Effector CD8-positive, alpha-beta T cell (primary cell): Measurements from ENCODE around the gene ATP5MC2.
"Not testable (repeated sequence)": the region's sequence is repeated elsewhere in the genome, so short reads cannot be mapped to it uniquely, and the experiment has no call there.

Experiments used
- DNase-seq: peaks from one replicate; lab custom pipeline; 2025; lab: John Stamatoyannopoulos, UW
- total RNA-seq, 4 experiments: gene quantifications; one replicate each; lab custom pipeline; 2026; lab: John Stamatoyannopoulos, UW

The ATP5MC2 gene
- 82.1 to 114 (median 96.5) reads per million in 4 experiments for total RNA-seq

DNA sequence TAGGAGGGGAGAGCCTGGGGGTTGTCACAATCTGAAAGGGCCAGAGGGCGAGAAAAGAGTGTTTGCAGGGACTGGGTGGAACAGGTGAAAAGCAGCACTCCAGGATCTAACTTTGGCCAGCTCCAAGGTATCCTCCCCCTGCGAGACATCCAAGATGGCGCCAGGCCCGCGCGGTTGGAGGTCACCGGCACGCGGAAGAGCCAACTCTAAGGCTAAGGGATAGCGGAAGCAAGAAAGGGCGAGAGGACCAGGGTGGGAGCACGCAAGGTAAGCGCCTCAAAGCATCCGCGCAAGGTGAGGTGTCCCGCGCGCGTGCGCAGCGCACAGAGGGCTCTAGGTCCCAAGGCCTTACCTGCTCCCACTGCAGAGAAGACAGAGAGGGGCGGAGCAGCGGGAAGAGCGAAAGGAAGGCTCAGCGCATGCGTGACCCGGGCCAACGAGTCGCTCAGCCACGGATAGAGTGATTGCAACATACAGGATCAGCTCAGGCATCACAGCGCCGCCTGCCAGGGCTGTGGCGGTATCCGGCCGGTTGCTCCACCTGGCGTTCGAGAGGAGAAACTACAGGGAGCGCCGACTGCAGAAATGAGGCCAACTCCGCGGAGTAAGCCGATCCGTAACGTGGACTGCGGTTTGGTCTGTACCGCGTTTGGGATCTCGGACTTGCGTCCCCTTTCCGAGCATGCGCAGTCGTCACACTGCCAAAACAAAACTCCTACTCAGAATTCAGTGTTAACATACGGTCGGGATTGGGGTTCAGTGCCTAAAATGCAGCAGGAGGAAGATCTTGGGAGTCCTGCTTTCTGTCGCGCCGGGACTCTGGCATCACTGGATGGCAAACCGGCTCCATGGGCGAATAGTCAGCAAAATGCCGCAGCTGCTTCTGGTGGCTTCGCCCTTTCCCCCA lies at the start of gene ATP5MC2:
ATP5MC2 (minus strand) TSS at position 383 of the 907 bp plus-strand sequence. CDS start 3,469 bp downstream, outside the sequence.
- peak; percentile 93 for DNase-seq

DNA sequence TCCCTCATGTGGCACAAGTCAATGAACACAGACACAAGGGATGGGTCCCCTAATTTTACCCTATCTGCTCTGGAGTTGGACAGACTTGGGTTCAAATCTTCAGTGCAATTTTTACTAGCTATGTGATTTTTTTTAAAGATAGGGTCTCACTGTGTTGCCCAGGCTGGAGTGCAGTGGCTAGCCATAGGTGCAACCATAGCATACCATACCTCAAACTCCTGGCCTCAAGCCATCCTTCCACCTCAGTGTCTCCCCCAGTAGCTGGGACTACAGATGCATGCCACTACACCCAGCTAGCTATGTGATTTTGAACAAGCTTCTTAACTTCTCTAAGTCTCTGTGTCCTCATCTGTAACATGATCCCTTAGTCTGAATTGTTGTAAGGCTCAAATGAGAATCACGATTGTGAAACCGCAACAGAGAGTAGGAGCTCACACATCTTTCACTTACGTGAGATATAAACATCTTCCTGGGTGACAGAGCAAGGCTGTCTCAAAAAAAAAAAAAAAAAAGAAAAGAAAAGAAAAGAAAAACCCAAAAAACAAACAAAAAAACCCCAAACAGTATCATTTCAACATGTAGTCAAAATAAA lies 46.7 kb upstream of the ATP5MC2 start:
- DNase-seq: no peak

DNA sequence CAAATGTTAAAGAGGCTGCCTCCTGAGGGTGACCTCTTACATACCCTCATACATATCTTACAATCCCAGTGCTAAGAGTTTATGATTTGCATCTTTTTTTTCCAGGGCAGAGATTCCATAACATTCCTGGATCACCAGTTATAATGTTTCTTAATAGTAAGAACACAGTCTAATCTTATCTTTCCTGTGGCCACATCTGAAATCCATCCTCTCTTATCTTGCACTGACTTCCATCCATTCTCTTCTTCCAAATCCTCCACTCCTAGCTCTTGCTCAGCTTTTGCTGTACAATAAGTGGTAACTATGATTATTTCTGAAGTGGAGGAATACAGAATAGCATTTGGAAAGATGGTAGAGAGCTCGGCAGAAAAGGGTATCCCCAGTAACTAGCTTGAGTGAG lies 45.1 kb upstream of the ATP5MC2 start:
- no peak for DNase-seq

DNA sequence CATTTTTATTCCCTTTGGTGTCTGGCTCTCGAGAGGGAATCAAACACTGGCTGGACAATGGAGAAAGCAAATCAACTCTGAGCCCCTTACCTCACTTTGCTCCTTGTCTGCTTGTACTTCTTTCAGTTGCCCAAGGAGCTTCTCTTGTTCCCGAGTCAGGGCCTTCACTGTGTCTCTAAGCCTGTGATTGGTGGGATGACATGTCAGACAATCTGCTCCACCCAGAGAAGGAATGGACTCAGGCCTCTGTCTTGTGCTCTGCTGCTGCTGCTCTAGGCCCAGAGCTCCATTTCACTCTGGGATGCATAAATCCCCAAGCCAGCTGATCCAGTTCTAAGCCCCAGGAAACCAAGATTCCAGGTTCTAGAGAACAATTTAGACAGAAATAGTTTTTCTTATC lies 43.8 kb upstream of the ATP5MC2 start:
- no peak for DNase-seq

DNA sequence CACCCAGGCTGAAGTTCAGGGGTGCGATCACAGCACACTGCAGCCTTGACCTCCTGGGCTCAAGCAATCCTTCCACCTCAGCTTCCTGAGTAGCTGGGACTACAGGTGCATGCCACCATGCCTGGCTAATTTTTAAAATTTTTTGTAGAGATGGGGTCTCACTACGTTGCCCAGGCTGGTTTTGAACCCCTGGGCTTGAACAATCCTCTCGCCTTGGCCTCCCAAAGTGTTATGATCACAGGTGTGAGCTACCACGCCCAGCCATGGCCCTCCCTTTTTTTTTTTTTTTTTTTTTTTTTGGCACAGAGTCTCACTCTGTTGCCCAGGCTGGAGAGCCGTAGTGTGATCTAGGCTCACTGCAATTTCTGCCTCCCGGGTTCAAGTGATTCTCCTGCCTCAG lies 42.7 kb upstream of the ATP5MC2 start:
- DNase-seq: not testable (repeated sequence)

DNA sequence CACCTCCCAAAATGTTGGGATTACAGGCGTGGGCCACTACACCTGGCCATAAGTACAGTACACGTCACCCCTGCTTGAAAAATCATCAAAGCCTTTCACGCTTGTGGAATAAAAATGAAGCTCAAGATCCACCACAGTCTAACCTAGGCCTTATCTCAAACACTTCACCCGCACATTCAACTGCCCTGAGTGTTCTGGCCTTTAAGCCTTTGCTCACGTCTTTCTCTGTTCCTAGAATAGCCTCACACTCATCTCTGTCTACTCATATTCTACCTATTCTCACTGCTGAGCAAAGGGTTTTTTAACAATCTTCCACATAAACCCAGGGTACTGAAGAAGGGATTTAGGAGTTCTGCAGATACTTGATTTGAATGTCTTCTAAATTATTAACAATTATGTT lies 41.4 kb upstream of the ATP5MC2 start:
- no peak for DNase-seq

DNA sequence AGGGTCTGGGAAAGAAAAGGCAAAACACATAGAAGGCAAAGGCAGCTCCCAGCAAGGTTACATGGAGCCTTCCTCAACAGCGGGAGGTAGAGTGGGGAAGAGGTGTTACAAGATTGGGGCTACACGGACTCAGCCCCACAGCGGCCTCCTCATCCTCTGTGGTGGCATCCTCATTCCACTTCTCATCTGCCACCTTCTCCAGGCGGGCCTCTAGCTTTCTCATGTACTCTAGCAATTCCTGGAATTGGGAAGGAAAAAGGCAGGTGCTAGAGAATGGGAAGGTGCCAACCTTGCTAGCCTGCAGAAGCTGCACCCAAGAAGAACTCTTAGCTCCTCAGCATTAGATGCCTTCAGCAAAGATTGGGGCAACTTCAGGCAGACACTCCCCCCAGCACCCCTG lies 38.1 kb upstream of the ATP5MC2 start:
- DNase-seq: no peak

DNA sequence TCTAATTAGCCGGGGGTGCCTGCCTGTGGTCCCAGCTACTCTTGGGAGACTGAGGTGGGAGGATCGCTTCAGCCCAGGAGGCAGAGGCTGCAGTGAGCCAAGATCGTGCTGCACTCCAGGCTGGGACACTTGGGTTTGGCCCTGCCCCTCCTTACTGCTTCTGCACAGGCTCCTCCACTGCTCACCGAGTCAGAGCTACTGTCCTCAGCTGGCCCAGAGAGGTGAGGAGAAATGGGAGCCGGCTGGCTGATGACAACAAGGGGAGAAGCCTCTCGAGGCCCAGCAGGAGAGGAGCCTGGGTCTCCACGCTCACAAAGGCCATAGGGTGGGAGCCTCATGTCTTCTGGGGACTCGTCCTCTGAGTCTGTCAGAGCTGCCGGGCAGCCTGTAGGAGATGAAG lies 37.6 kb upstream of the ATP5MC2 start:
- no peak for DNase-seq

DNA sequence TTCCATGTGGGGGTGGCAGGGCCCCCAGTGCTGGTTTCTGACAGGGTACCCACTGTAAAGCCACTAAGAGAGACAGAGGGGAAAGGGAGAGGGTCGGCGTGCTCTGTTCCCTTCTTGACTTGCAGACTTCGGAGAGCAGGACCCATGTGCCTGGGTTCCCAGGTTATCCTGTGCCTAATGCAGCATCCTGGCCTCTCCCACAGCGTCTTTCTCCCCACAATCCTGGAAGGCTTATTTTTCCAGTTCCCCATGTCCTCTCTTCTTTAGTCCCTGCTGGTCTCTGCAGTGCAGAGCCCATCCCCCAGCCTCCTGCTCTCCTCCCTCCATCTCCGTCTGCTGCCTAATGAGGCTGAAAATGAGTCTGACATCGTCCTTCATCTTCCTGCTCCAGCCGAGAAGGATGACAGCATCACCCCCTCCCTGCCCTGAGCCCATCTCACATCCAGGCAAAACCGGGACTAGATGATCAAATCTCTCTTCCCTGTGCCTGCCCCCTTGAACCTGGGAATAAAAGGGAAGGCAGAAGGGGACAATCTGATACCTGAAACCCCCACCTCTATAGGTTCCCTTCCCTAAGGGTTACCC lies 36.3 kb upstream of the ATP5MC2 start:
- no peak for DNase-seq

DNA sequence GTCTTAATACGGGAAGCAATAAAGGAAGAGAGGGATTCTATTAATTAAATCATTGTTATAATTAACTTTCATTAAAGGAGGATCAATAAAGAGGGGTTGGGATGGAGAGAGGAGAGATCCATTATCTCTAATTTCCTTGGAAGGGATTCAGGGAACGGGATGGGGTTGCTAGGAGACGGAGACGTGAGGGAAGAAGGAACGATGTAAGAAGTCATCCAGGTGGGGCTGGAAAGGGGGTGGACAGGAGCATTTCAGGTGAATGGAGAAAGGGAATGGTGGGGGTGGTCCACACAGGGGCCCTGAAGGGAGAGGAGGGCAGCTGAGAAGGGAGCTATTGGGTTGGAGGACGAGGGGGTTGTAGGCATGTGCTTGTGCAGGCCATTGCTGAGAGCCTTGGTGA lies 34.2 kb upstream of the ATP5MC2 start:
- no peak for DNase-seq

DNA sequence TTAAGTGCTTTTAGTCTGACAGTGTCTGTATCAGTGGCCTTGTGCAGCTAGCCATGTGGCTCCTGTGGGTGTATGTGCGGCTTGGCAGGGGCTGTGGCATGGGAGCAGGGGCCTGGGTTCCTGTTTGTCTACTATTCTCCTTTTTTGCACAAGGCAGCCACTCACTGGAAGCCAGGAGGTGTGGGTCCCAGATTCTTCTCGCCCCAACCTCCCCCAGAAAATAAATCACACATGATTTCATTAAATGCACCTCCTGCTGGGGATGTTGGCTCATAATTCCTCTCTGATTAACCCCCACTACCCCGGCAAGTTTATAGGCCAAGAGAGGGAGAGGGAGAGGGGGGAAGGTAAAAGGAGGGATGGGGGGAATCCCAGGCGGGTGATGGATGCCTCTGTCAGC lies 33.8 kb upstream of the ATP5MC2 start:
- no peak for DNase-seq

DNA sequence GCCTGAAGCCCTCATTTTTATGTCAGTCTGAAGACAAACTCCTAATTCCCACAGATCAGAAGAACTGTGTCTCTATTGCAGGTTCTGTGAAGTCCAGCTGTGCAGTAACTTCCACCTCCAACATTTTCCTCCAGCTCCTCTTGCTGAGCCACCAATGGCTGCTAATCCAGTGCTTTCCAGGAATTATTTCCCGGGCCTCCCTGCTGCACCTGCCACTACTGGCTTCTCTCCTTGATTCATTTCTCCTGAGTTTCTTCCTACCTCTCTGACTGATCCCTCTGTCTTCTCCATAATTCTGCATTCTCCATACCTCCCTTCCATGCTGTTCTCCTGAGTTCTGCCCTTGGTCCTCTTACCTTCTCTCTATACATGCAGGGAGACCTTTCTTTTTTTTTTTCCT lies 30.2 kb upstream of the ATP5MC2 start:
- DNase-seq: no peak

DNA sequence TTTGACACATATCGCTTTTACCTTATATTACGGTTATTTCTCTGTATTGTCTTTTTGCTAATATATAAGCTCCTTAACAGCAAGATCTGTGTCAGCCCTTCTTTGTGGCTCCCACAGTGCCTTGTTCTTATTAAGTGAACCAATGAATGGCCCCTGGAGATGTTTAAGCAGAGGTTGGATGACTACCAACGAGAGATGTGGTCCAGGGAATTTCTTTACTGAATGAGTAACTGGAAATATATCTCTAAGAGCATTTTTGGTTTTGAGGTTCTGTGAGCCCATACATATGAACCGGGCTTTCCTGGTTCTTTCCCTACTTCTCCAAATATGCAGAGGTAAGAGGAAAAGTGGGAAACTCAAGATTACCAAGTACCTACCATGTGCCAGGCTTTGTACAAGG lies 27.9 kb upstream of the ATP5MC2 start:
- no peak for DNase-seq

DNA sequence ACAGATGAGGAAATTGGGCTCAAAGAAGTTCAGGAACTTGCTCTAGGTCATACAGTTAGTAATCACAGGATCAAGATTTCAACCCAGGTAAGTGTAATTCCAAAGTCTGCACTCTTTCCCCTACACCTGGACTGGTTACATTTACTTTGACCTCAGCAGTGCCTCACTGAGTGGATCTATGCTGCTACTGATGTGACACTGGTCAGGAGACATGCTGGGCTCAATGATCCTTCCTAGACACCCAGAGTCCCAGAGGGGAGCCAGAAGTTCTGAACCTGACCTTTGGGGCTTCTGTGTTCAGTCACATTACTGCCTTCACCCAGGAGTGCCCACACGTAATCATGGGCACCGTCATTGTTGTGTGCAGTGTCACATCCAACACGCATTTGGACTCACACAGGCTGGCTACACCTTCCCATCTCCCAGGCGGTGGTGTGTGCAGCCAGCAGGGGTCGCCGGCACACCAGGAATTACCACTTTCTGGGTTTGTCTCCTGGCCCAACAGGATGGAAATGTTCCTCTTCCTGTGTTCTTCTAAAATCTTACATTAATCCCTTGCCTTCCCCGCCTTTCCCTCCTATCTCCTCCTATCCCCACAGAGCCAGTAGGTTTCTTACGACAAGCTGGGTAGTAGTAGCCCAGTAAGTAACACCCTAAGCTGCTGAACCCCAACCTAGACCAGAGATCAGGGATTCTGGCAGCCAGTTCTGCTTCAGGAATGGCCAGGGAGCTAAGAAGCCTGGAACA lies 25.8 kb upstream of the ATP5MC2 start:
- DNase-seq: peak; percentile 58

DNA sequence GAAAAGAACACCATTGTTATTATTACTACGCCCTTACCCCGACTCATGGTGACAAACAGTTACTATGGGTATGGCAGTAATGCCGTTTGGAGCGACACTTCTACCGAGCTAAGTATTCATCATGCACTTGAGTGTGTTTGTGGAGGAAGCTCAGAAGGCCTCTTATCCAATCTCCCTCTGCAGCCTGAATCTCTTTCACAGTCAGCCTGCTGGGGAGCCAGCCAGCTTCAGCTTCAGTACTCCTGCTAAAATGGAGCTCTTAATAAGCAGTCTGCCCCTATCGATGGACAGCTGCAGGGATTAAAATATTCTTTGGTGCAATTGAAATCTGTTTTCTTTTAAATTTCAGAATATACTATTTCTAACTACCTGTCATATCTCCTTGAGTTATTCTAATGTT lies 24.7 kb upstream of the ATP5MC2 start:
- DNase-seq: no peak

DNA sequence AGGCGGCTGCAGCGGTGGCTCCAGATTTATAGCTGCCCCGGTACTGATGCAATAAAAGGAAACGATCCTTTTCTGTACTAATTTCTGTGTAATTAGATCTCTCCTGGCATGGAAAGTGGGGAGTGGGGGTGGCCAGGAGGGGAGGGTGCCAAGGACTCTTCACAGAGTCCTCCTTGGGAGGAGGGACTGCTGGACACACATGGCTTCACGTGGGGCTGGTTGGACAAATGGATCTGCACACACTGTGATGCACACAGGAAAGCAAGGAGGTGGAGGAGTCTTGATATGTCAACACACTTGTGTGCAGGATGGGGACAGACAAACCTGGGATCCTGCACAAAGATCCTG lies 23.8 kb upstream of the ATP5MC2 start:
- no peak for DNase-seq

DNA sequence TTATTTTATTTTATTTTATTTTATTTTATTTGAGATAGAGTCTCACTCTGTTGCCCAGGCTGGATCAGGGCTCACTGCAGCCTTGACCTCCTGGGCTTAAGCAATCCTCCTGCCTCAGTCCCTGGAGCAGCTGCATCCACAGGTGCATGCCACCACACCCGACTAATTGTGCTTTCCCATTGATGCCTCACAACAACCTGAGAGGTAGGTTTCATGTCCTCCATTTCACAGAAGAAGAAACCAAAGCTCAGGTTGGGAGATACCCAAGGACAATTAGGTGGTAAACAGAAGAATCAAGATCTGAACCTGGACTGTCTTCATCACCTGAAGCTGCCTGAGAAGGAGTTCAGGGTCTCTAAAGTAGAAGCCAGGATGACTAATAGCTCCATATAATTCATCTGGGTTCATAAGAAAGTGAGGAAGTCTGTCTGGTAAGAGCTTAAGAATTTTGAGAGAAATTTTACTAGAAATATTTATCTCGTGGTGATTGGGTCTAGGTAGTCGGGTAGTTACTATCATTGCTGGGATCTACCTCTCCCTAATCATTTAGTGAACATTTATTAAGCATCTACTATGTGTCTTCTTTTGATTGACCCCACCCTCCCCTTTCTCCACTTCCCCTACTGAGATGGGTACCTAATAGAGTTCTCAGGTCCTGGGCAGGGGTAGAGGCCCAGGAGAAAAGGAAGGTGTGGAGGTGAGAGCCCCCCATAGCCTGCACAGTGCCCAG lies 23.2 kb upstream of the ATP5MC2 start:
- no peak for DNase-seq

DNA sequence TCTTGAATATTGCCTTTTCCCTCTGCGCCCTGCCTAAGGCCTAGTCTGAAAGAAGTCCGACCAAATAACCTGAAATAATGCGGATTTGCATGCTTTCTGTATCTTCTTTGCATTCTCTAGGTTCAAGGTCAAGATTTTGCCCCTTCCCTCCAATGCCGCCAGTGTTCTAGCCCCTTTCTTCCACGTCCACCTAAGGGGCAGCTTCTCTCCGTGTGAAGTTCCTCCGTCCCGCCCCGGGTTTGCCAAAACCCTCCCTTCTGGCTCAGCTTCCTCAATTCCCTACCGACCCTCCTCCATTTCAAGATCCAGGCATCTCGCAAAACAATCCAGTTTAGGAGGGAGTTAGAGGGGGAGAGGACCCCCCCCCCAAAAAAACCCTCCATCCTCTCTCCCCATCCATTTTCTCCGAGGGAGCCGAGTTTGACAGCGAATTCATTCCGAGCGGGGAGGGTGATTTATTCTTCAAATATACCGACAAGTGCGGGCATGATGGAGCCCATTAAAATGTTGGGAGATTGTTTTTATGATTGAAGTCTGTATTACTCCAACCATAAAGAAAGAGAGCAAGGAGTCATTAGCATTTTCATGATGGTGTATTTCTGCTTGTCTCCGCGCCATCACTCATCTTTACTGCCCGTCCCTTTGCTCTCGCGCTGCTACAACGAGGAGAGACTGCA lies 20.9 kb upstream of the ATP5MC2 start:
- no peak for DNase-seq

DNA sequence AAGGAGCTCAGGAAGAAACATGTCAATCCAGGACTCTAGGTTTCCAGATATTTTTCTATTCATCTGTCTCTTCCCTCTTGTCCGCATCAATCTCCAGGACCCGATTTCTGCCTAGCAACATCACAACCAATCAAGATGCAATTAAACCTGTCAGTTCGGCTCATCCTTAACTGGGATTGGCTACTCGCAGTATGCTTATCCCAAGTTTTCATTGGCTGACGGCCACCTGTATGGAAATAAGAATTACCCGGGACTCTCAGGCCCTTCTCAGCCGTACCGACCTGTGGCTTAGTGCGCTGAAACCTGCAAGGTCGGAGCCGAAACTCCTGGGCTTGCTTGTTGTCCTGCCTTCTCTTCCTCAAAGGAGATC lies 20.4 kb upstream of the ATP5MC2 start:
- no peak for DNase-seq

DNA sequence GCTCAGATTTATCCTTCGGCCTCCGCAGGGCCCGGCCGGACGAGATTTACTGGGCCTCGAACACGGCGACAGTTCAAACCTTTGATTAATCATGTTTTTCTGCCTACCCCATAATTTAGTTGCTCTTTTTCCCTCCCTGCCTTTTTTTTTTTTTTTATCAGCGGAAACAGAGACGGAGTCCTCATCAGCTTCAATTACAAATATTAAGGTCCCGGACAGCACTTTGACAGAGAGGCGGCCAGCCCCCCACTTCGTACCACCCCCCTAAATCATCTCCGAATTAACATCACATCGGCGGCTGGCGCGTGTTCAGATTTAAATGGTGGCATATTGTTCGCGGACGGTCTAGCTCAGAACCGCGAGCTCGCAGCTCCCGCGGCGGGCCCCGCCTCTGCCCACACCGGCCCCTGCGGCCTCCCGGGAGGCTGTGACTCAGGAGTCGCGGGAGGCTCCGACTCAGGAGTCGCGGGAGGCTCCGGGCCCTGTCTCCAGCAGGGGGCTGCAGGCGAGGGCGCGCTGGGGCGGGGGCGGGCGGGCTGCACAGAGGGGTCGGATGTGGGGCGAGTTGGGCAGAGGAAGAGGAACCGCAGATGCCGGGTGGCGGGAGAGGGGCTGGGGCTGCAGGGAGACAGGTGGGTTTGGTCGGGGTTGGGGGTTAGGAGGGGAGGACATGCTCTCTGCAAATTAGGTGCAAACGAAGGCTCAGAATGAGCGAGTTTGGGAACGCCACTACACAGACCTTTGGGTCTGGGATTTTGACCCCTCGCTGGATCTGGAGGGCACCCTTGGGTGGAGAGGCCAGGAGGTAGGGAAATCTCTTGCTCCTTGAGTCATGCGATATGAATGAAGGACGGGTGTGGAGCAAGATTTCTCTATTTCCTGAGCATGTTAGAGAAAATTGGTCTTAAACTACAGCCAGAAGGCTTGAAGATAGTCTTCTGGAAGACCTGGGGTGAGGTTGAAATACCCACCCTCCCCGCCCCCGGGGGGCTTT lies 19.6 kb upstream of the ATP5MC2 start:
- no peak for DNase-seq
